NCI-H2029 (cell line): ENCODE measurements around the gene NSUN6.

ENCODE experiments used
- DNase-seq: peaks from one replicate; lab custom pipeline; 2025; lab: John Stamatoyannopoulos, UW

Gene NSUN6

GRCh38 chr10:18501629-18502028, 149.8 kb downstream of the NSUN6 start:
- DNase-seq, result no peak

DNA sequence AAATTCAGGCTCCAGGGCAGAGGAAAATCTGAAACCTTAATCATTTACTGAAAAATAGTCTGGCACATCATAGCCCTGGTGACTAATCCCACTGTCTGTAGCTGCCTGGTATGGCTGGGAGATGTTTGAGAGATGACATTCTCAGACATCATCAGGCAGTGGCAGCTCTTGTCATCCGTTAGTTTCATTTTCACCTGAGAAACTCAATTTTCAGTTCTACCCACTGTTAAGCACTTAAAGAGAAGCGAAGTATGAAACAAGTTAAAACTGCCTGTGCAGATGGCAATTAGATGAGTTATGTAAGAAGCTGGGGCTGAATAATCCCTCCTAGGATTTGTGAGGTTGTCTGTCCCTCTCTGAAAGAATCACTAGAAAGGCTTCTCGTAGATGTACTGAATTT, 150.2 kb downstream of the NSUN6 start:
- no peak for DNase-seq

GRCh38 chr10:18500576-18500975, 150.8 kb downstream of the NSUN6 start:
- no peak for DNase-seq

GRCh38 chr10:18498998-18499397, 152.4 kb downstream of the NSUN6 start:
- DNase-seq, result no peak

DNA sequence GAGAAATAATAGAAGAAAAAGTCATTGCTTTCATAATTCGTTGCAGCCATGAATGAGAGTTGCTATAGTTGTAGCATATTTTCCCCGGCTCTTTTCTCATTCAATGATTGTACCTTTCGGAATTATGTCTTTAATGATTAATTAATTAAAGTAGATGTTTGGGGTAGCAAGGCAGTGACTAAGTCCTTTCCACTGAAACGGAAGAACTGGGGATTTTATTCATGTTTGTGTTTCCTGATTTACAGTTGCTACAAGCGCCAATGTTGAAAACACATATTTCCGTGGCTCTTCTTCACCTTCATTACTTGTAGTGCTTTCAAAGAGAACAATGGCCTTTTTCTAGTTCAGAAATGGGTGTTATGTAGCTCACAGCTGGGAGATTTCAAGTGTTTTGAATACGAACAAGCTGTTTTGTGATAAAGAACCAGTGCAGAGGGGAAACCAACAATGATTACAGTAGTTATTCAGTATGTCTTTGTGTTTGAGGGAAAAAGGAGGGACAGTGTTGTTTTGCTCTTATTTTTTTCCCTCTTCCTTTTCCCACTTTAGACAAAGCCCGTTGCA, 153.5 kb downstream of the NSUN6 start:
- DNase-seq, result no peak
